Measurements from ENCODE around the gene OPRPN.

OPRPN gene

GRCh38 chr4:70397580-70397979 is at the start of gene OPRPN:
Gene OPRPN, plus strand, starts transcription at chr4:70397940. Its CDS starts 1,346 bp downstream, at chr4:70399286.
- in situ Hi-C loops (cut with MboI; ENCODE audit: low sequenced_read_pairs), result no loop called here

- in situ Hi-C loops (cut with MboI; ENCODE audit: low sequenced_read_pairs), result no loop called here
Observed at GRCh38 chr4:70356185-70356584, 41.6 kb upstream of the OPRPN start.

- in situ Hi-C loops (cut with MboI; ENCODE audit: low sequenced_read_pairs), result no loop called here
Observed at GRCh38 chr4:70359115-70359661, 38.6 kb upstream of the OPRPN start.

GRCh38 chr4:70360460-70360859 is 37.3 kb upstream of the OPRPN start, which contains the start of gene SMR3A:
Gene SMR3A, plus strand, starts transcription at chr4:70360760. Its CDS starts 1,356 bp downstream, at chr4:70362116.
- in situ Hi-C loops (cut with MboI; ENCODE audit: low sequenced_read_pairs), result no loop called here

GRCh38 chr4:70364002-70364401 is 33.7 kb upstream of the OPRPN start:
- in situ Hi-C loops (cut with MboI; ENCODE audit: low sequenced_read_pairs), result no loop called here

GRCh38 chr4:70365479-70365878 is 32.3 kb upstream of the OPRPN start:
- in situ Hi-C loops (cut with MboI; ENCODE audit: low sequenced_read_pairs), result no loop called here

GRCh38 chr4:70367813-70368212 is 29.9 kb upstream of the OPRPN start:
- in situ Hi-C loops (cut with MboI; ENCODE audit: low sequenced_read_pairs), result no loop called here

- in situ Hi-C loops (cut with MboI; ENCODE audit: low sequenced_read_pairs), result no loop called here
Observed at GRCh38 chr4:70371987-70372386, 25.8 kb upstream of the OPRPN start.

GRCh38 chr4:70372760-70373159 is 25.0 kb upstream of the OPRPN start:
- in situ Hi-C loops (cut with MboI; ENCODE audit: low sequenced_read_pairs), result no loop called here

- in situ Hi-C loops (cut with MboI; ENCODE audit: low sequenced_read_pairs), result no loop called here
Observed at GRCh38 chr4:70380578-70380977, 17.2 kb upstream of the OPRPN start.

- in situ Hi-C loops (cut with MboI; ENCODE audit: low sequenced_read_pairs), result no loop called here
Observed at GRCh38 chr4:70382691-70383181, 15.0 kb upstream of the OPRPN start, which contains the start of gene SMR3B. Gene SMR3B, plus strand, starts transcription at chr4:70383131. Its CDS starts 1,380 bp downstream, at chr4:70384511.

GRCh38 chr4:70392057-70392776 is 5.5 kb upstream of the OPRPN start:
- in situ Hi-C loops (cut with MboI; ENCODE audit: low sequenced_read_pairs), result no loop called here

GRCh38 chr4:70399319-70399718 is 1.6 kb downstream of the OPRPN start:
- in situ Hi-C loops (cut with MboI; ENCODE audit: low sequenced_read_pairs), result no loop called here

- in situ Hi-C loops (cut with MboI; ENCODE audit: low sequenced_read_pairs), result no loop called here
Observed at GRCh38 chr4:70402762-70403161, 5.0 kb downstream of the OPRPN start.

- in situ Hi-C loops (cut with MboI; ENCODE audit: low sequenced_read_pairs), result no loop called here
Observed at GRCh38 chr4:70405765-70406164, 8.0 kb downstream of the OPRPN start.

GRCh38 chr4:70425306-70425705 is 27.6 kb downstream of the OPRPN start:
- in situ Hi-C loops (cut with MboI; ENCODE audit: low sequenced_read_pairs), result no loop called here

- in situ Hi-C loops (cut with MboI; ENCODE audit: low sequenced_read_pairs), result no loop called here
Observed at GRCh38 chr4:70426789-70427188, 29.0 kb downstream of the OPRPN start.

- in situ Hi-C loops (cut with MboI; ENCODE audit: low sequenced_read_pairs), result no loop called here
Observed at GRCh38 chr4:70437197-70437596, 39.5 kb downstream of the OPRPN start.

GRCh38 chr4:70442474-70442873 is 44.7 kb downstream of the OPRPN start:
- in situ Hi-C loops (cut with MboI; ENCODE audit: low sequenced_read_pairs), result no loop called here

- in situ Hi-C loops (cut with MboI; ENCODE audit: low sequenced_read_pairs), result no loop called here
Observed at GRCh38 chr4:70443329-70443728, 45.6 kb downstream of the OPRPN start.

- in situ Hi-C loops (cut with MboI; ENCODE audit: low sequenced_read_pairs), result no loop called here
Observed at GRCh38 chr4:70449220-70449619, 51.5 kb downstream of the OPRPN start.

GRCh38 chr4:70452946-70453345 is 55.2 kb downstream of the OPRPN start:
- in situ Hi-C loops (cut with MboI; ENCODE audit: low sequenced_read_pairs), result no loop called here

Data from HL-60/S4 treated with phorbol 12-myristate 13-acetate at 8.2 ng/mL for 4 days and 3 days (cell line).